CD4-positive, alpha-beta T cell (primary cell): Measurements from ENCODE around the gene PRPF19. TPM values are rescaled to one million over a fixed set of nuclear protein-coding genes. Genes with fewer than 3 reads are reported as not detected.

Source experiments
- ATAC-seq: fragments of 200-7000 bp; cut with Tn5 transposase; one replicate; pipeline ENCODE4 v1.10.0; 2022; ENCODE audit warnings: mild to moderate bottlenecking; ENCODE audit not compliant: poor library complexity
- CTCF ChIA-PET: fragments of 350-600 bp; sonication (Branson Sonifier 250); formaldehyde crosslinking; loops from one replicate; lab custom pipeline; 2021; ENCODE audit warnings: antibody characterized with exemption, inconsistent platforms; lab: Charles Lee
- POLR2A ChIA-PET: fragments of 350-600 bp; sonication (Branson Sonifier 250); formaldehyde crosslinking; loops from one replicate; lab custom pipeline; 2021; ENCODE audit warnings: antibody characterized with exemption, inconsistent platforms; lab: Charles Lee
- DNase-seq, 14 experiments: peaks; one replicate each; pipeline ENCODE4 v3.0.0-alpha.2; 2013 to 2020; ENCODE audit warnings: mixed read lengths in 2 of 14
- H3K27ac ChIP-seq, 2 donors: one replicate each; pipeline versions ENCODE4 v1.5.1 to v1.7.0; 2013; ENCODE audit warnings: low read length in 2 of 2, low read depth in 1 of 2, mild to moderate bottlenecking in 1 of 2
- H3K27me3 ChIP-seq, 2 experiments: 1 replicate in 1 of 2; 2 replicates in 1 of 2; pipeline versions ENCODE4 v1.6.1 to v1.7.0; 2013; ENCODE audit warnings: low read length in 2 of 2, control low read depth in 1 of 2, mild to moderate bottlenecking in 1 of 2, moderate library complexity in 1 of 2; ENCODE audit not compliant: insufficient read depth in 2 of 2, control insufficient read depth in 1 of 2
- H3K36me3 ChIP-seq: one replicate; pipeline ENCODE4 v1.6.1; 2013; ENCODE audit warnings: low read length, control low read depth; ENCODE audit not compliant: insufficient read depth
- H3K4me1 ChIP-seq: one replicate; pipeline ENCODE4 v1.6.1; 2013; ENCODE audit warnings: low read length, control low read depth; ENCODE audit not compliant: insufficient read depth
- H3K4me3 ChIP-seq: one replicate; pipeline ENCODE4 v1.5.1; 2013; ENCODE audit warnings: mild to moderate bottlenecking, low read length, moderate library complexity
- H3K9me3 ChIP-seq, 2 experiments: 1 replicate in 1 of 2; 2 replicates in 1 of 2; pipeline versions ENCODE4 v1.6.1 to v1.7.0; 2013; ENCODE audit warnings: low read length in 2 of 2, mild to moderate bottlenecking in 2 of 2, control low read depth in 1 of 2, moderate library complexity in 1 of 2; ENCODE audit not compliant: control insufficient read depth in 1 of 2, insufficient read depth in 1 of 2
- H3K27ac Mint-ChIP-seq: one replicate; pipeline ENCODE4 v1.8.0; 2020; ENCODE audit warnings: mixed read lengths
- H3K27me3 Mint-ChIP-seq: one replicate; pipeline ENCODE4 v1.8.0; 2021; ENCODE audit warnings: mixed read lengths
- H3K36me3 Mint-ChIP-seq: one replicate; pipeline ENCODE4 v1.8.0; 2021; ENCODE audit warnings: low read depth, mixed read lengths
- H3K4me1 Mint-ChIP-seq: one replicate; pipeline ENCODE4 v1.8.0; 2021; ENCODE audit warnings: low read depth, mixed read lengths
- H3K4me3 Mint-ChIP-seq: one replicate; pipeline ENCODE4 v1.8.0; 2020; ENCODE audit warnings: mild to moderate bottlenecking, mixed read lengths
- H3K9me3 Mint-ChIP-seq: one replicate; pipeline ENCODE4 v1.8.0; 2020; ENCODE audit warnings: mixed read lengths
- CTCF ChIP-seq: fragments of 200-600 bp; IDR thresholded peaks from one replicate; pipeline ENCODE4 v1.8.0; 2022; ENCODE audit warnings: antibody characterized with exemption, mild to moderate bottlenecking
- intact Hi-C, 2 experiments: fragments of 100-400 bp; cut with DNase I in 1 of 2; cut with micrococcal nuclease in 1 of 2; formaldehyde crosslinking; loops; one replicate each; pipeline versions ENCODE4 v1.15.1 to v1.9.0; 2023 to 2025; cut with DNase I, micrococcal nuclease
- total RNA-seq, 174 experiments: library from RNA in 2 of 174; stranded (reverse) in 2 of 174; gene quantifications; one replicate each; pipeline ENCODE4 v1.2.3 and lab custom pipeline; 2021 to 2026

PRPF19 gene
- total RNA-seq, 2 experiments from 2014 or later, result 63.2 to 67.3 TPM

- Mint-ChIP-seq H3K4me1 (no peaks in the 10 kb centered on the region), H3K36me3 (no peaks in the 10 kb centered on the region), H3K4me3 (no peak overlapping the region), H3K27me3 (no peaks in the 10 kb centered on the region), H3K27ac (no peak overlapping the region), H3K9me3 (no peaks in the 10 kb centered on the region)
- Histone ChIP-seq H3K4me3 (no peak overlapping the region), H3K27me3 (peaks cover 0 to 5% of the 10 kb centered on the region in 2 experiments), H3K9me3 (no peaks in the 10 kb centered on the region), H3K4me1 (no peaks in the 10 kb centered on the region), H3K27ac (no peak overlapping the region), H3K36me3 (no peaks in the 10 kb centered on the region)
- no peak for ATAC-seq
- CTCF ChIA-PET, result no interaction called here
- intact Hi-C loops, result no loop called here
- no peak for TF ChIP-seq CTCF
- DNase-seq, result no peak
- POLR2A ChIA-PET, result interaction anchor here (0.6 kb wide), 1 partner anchor 140 kb away, joined by 3 read pairs; no protein-coding TSS in a partner anchor
These were observed 28.6 kb upstream of the PRPF19 start for GRCh38 chr11:60934790-60935605.

GRCh38 chr11:60934124-60934789, 27.9 kb upstream of the PRPF19 start:
- Mint-ChIP-seq H3K4me3 (no peak overlapping the region), H3K9me3 (no peaks in the 10 kb centered on the region), H3K36me3 (no peaks in the 10 kb centered on the region), H3K27ac (no peak overlapping the region), H3K27me3 (no peaks in the 10 kb centered on the region), H3K4me1 (no peaks in the 10 kb centered on the region)
- ChIA-PET POLR2A (interaction anchor here (0.6 to 0.9 kb wide), 2 partner anchors 21 to 141 kb away, joined by 3 read pairs; no protein-coding TSS in a partner anchor), CTCF (no interaction called here)
- peaks cover 0 to 5% of the 10 kb centered on the region in 2 experiments for H3K27me3 ChIP-seq
- H3K9me3 ChIP-seq, result no peaks in the 10 kb centered on the region
- no peak for DNase-seq
- ATAC-seq, result no peak
- no peak for TF ChIP-seq CTCF
- H3K4me3 ChIP-seq, result no peak overlapping the region
- no peaks in the 10 kb centered on the region for H3K36me3 ChIP-seq
- H3K27ac ChIP-seq, result no peak overlapping the region
- intact Hi-C loops, result no loop called here
- H3K4me1 ChIP-seq, result no peaks in the 10 kb centered on the region

- no peaks in the 10 kb centered on the region for H3K36me3 Mint-ChIP-seq
- Histone ChIP-seq H3K36me3 (no peaks in the 10 kb centered on the region), H3K27ac (no peak overlapping the region), H3K27me3 (peaks cover 0 to 5% of the 10 kb centered on the region in 2 experiments), H3K4me1 (no peaks in the 10 kb centered on the region), H3K4me3 (no peak overlapping the region), H3K9me3 (no peaks in the 10 kb centered on the region)
- no peaks in the 10 kb centered on the region for H3K27me3 Mint-ChIP-seq
- POLR2A ChIA-PET, result interaction anchor here (0.9 kb wide), 1 partner anchor 22 kb away, joined by 3 read pairs; no protein-coding TSS in a partner anchor
- no peak for TF ChIP-seq CTCF
- no peak for DNase-seq
- no peak for ATAC-seq
- no peaks in the 10 kb centered on the region for H3K9me3 Mint-ChIP-seq
- CTCF ChIA-PET, result no interaction called here
- no peaks in the 10 kb centered on the region for H3K4me1 Mint-ChIP-seq
- no peak overlapping the region for H3K4me3 Mint-ChIP-seq
- H3K27ac Mint-ChIP-seq, result no peak overlapping the region
- intact Hi-C loops, result no loop called here
These were observed 27.2 kb upstream of the PRPF19 start for GRCh38 chr11:60933416-60934123.
